ACC112 (cell line): ENCODE results near the gene TOMT.

Experiments
- H2AFZ ChIP-seq: fragments of 200-600 bp; sonication (generic); one replicate; pipeline ENCODE4 v1.6.0; 2017; ENCODE audit warnings: antibody characterized with exemption, low read length; ENCODE audit not compliant: unreplicated experiment
- H3K27ac ChIP-seq: fragments of 200-600 bp; sonication (generic); 2 replicates; pipeline ENCODE4 v1.5.1; 2014; ENCODE audit warnings: low read depth, mild to moderate bottlenecking, antibody characterized with exemption, low read length, moderate library complexity
- H3K27me3 ChIP-seq: fragments of 200-600 bp; sonication (generic); 2 replicates; pipeline ENCODE4 v1.6.1; 2014; ENCODE audit warnings: mild to moderate bottlenecking, antibody characterized with exemption, low read length, moderate library complexity, mixed read lengths; ENCODE audit not compliant: insufficient read depth
- H3K36me3 ChIP-seq: fragments of 200-600 bp; sonication (generic); 2 replicates; pipeline ENCODE4 v1.6.1; 2016; ENCODE audit warnings: mild to moderate bottlenecking, antibody characterized with exemption, low read length, moderate library complexity, mixed read lengths; ENCODE audit not compliant: insufficient read depth
- H3K4me1 ChIP-seq: fragments of 200-600 bp; sonication (generic); one replicate; pipeline ENCODE4 v1.6.1; 2016; ENCODE audit warnings: low read length, mixed read lengths; ENCODE audit not compliant: insufficient read depth, unreplicated experiment, control insufficient read depth
- H3K4me3 ChIP-seq: fragments of 200-600 bp; sonication (generic); 2 replicates; pipeline ENCODE4 v1.5.1; 2014; ENCODE audit warnings: mild to moderate bottlenecking, low read depth, low read length
- H3K79me2 ChIP-seq: fragments of 200-600 bp; sonication (generic); one replicate; pipeline ENCODE4 v1.6.0; 2016; ENCODE audit warnings: low read length; ENCODE audit not compliant: control insufficient read depth, unreplicated experiment, insufficient read depth

The TOMT gene

DNA sequence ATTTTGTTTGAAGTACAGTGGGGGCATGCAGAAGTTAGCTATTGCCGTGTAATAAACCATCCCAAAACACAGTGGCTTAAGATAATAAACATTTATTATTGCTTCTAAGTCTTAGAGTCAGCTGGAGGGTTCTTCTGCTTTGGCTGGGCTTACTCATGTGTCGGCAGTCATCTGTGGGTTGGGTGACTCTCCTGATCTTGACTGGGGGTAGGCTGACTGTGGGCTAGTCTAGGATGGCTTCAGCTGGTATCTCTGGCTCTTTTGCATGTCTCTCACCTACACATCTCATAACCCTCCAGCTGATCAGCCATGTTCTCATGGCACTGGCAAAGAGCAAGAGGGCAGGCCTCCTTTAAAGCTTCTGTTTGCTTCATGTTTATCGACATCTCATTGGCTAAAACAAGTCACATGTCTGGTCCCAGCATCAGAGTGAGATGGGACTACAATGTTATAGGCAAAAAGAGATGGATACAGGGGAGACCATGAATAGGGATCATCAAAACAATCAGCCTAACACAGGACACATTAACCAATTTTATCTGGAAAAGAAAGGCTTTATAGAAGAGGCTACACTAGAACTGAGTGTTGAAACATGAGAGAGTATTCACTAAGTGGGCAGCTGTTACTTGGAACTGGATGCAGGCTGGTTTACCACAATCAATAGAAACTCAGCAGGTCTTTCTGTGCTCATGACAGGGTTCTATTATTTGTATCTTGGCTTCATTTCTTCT is 19.9 kb upstream of the TOMT start:
- Histone ChIP-seq H3K4me3 (no peak overlapping the region), H3K27me3 (no peaks in the 10 kb centered on the region), H3K4me1 (peaks cover 5% of the 10 kb centered on the region), H3K79me2 (no peaks in the 10 kb centered on the region), H2AFZ (no peak overlapping the region), H3K36me3 (0 out of 2 replicates have a peak, but pooled peaks cover 7% of the 10 kb centered on the region), H3K27ac (no peak overlapping the region)

DNA sequence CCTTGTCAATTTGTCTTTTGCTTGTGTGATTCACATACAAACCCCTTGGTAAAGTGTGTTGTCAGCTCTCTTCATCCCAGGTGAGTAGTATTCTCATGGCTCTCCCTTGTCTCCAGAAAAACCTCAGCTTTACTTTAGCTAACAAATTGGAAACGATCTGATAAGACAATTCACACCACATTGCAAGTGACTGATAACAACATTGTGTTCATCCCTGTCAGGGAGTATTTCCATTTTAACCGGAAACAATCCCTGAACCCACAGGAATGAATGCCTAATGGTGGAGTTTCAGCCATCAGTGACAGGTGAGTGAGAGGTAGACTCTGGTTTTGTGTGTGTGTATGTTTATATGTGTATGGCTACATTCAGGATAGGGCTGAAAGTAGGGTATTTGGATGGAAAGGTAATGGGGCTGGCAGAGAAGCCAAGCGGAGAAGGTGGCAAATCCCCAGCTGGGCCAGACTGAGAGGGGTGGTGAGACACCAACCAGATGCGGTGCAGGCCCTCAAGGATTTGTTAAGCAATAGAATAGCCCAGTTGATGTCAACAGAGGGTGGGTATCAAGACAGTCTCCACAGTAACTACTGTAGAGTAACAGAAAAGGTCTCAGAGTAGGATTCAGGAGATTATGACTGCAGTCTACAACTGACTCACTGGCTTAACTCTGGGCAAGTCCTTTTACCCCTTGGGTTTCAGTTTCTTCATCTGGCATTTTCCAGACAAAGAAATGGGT is 17.5 kb upstream of the TOMT start:
- Histone ChIP-seq H3K4me1 (no peaks in the 10 kb centered on the region), H3K4me3 (no peak overlapping the region), H2AFZ (no peak overlapping the region), H3K27me3 (no peaks in the 10 kb centered on the region), H3K36me3 (0 out of 2 replicates have a peak, but pooled peaks cover 7% of the 10 kb centered on the region), H3K27ac (no peak overlapping the region), H3K79me2 (no peaks in the 10 kb centered on the region)

DNA sequence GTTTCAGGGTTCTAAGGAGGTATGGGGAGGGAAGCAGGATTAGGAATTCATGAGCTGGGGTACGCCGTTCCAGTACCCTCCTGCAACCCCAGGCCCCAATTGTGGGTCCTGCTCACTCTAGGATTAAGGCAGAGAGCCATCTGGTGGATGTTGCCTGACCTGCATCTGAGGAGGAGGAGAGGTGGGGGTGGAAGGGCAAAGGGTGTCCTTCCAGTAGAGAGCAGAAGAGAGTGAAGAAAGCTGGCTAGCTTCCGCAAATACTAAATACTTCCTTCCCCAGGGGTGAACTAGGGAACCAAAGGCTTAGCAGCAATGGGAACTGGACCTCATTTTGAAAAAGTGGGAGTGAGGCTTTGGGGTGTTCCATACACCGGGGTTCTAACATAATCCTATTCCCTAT is 14.4 kb upstream of the TOMT start:
- Histone ChIP-seq H3K27ac (no peak overlapping the region), H3K79me2 (no peaks in the 10 kb centered on the region), H3K27me3 (no peaks in the 10 kb centered on the region), H2AFZ (no peak overlapping the region), H3K36me3 (peaks cover 8% of the 10 kb centered on the region; the same call in 1 of the 2 replicates), H3K4me3 (no peak overlapping the region), H3K4me1 (no peaks in the 10 kb centered on the region)

GRCh38 chr11:72098741-72099140 is 7.0 kb upstream of the TOMT start:
- Histone ChIP-seq H2AFZ (no peak overlapping the region), H3K27me3 (no peaks in the 10 kb centered on the region), H3K36me3 (peaks cover 20% of the 10 kb centered on the region; the same call in 1 of the 2 replicates), H3K79me2 (peaks cover 42% of the 10 kb centered on the region), H3K4me3 (no peak overlapping the region), H3K4me1 (peaks cover 27% of the 10 kb centered on the region), H3K27ac (no peak overlapping the region)

DNA sequence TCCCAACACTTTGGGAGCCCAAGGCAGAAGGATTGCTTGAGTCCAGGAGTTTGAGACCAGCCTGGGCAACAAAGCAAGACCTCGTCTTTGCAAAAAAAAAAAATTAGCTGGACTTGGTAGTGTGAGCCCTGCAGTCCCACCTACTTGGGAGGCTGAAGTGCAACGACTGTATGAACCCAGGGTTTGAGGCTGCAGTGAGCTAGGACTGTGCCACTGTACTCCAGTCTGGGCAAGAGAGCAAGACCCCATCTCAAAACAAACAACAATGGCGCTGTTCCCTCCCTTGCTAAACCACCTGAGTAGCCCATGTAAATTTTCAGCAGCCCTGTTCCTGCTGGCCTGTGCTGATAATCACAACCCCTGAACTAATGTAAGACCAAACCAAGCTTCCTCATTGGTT is 5.7 kb upstream of the TOMT start:
- no peak overlapping the region for H3K4me3 ChIP-seq
- H3K36me3 ChIP-seq: peaks cover 16% of the 10 kb centered on the region; the same call in 1 of the 2 replicates
- no peak overlapping the region for H2AFZ ChIP-seq
- no peaks in the 10 kb centered on the region for H3K27me3 ChIP-seq
- no peak overlapping the region for H3K27ac ChIP-seq
- peaks cover 27% of the 10 kb centered on the region for H3K4me1 ChIP-seq
- peaks cover 42% of the 10 kb centered on the region for H3K79me2 ChIP-seq

- H2AFZ ChIP-seq: no peak overlapping the region
- H3K4me1 ChIP-seq: peaks cover 27% of the 10 kb centered on the region
- H3K4me3 ChIP-seq: no peak overlapping the region; the same call in 1 of the 2 replicates
- H3K79me2 ChIP-seq: peaks cover 42% of the 10 kb centered on the region
- H3K27me3 ChIP-seq: no peaks in the 10 kb centered on the region
- no peak overlapping the region for H3K27ac ChIP-seq
- peaks cover 16% of the 10 kb centered on the region; the same call in 1 of the 2 replicates for H3K36me3 ChIP-seq
Measured at GRCh38 chr11:72100462-72100861, 5.3 kb upstream of the TOMT start.

DNA sequence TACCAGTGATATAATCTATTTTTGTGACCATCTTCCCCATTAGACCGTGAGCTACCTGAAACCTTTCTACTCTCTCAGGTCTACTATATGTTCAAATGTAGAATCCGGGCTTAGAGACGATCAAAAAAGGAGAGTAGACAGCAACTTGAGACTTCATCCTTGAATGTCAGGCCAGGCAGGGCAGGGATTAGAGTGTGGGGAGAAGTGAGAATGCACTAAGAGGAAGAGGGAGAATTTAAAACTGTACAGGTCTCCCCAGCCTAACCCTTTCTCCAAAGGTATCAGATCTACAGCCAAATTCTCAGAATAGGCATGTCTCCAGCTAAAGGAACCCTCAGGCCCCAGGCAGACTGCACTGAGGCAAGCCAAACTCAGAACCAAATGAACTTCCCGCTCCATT is 3.6 kb upstream of the TOMT start:
- Histone ChIP-seq H2AFZ (no peak overlapping the region), H3K36me3 (peaks cover 8% of the 10 kb centered on the region; the same call in 1 of the 2 replicates), H3K27ac (peak overlapping the region; percentile 78)

GRCh38 chr11:72102631-72102945 is 3.1 kb upstream of the TOMT start:
- H3K4me1 ChIP-seq: peaks cover 27% of the 10 kb centered on the region

More for the DNA sequence above, 3.6 kb upstream of the TOMT start:
- H3K4me1 ChIP-seq: peaks cover 27% of the 10 kb centered on the region
- no peaks in the 10 kb centered on the region for H3K27me3 ChIP-seq
- H3K4me3 ChIP-seq: peak overlapping the region; percentile 92
- H3K79me2 ChIP-seq: peaks cover 41% of the 10 kb centered on the region

DNA sequence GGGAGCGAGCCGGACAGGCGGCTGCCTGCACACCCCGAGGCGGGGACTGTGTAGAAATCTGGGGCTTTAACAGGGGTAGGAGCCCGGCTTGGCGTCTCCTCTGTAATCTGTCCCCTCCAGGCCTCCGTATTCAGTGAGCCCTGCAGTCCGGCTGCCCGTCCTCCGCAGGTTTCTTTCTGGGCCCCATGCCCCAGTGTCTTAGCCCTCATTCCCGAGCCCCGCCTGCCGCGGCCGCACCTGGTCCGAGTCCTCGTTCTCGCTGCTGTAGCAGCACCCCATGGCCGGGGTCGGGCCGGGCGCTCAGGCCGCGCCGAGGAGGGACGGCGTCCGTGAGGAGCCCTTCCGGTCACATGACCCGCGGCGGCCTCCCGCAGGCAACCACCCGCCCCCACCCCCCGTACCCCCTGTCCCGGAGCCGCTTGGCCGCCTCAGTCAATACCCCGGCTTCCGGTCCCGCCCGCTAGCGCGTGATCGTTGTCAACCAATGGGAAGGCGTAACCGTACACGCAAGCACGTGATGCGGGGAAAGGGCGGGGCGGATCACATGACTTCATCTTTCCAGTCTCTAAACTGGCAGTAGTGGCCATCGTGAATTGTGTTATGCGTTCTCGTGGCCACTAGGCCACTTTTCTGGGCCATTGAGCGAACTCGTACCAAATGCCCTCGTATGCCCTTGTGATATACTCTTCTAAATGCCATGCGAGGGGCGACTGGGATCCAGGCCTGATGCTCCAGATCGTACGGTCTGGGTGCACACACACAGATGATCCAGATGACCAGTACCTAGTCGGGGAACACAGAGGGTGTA is 2.6 kb upstream of the TOMT start, which contains the start of gene LAMTOR1:
Gene LAMTOR1 (minus strand): TSS at position 352 of the 808 bp plus-strand sequence. CDS start 73 bp downstream, at position 279.
- Histone ChIP-seq H2AFZ (peak within 1 kb of the TSS; percentile 87), H3K27ac (peak within 1 kb of the TSS; percentile 78), H3K4me3 (peak within 1 kb of the TSS; percentile 92), H3K79me2 (peaks cover 39% of the 10 kb centered on the region), H3K36me3 (peaks cover 3% of the 10 kb centered on the region; the same call in 1 of the 2 replicates), H3K4me1 (peaks cover 27% of the 10 kb centered on the region), H3K27me3 (no peaks in the 10 kb centered on the region)

More at GRCh38 chr11:72102631-72102945, 3.1 kb upstream of the TOMT start:
- Histone ChIP-seq H3K27ac (peak overlapping the region; percentile 78), H3K36me3 (peaks cover 5% of the 10 kb centered on the region; the same call in 1 of the 2 replicates), H3K27me3 (no peaks in the 10 kb centered on the region), H2AFZ (peak overlapping the region; percentile 34), H3K79me2 (peaks cover 39% of the 10 kb centered on the region), H3K4me3 (peak overlapping the region; percentile 92)

DNA sequence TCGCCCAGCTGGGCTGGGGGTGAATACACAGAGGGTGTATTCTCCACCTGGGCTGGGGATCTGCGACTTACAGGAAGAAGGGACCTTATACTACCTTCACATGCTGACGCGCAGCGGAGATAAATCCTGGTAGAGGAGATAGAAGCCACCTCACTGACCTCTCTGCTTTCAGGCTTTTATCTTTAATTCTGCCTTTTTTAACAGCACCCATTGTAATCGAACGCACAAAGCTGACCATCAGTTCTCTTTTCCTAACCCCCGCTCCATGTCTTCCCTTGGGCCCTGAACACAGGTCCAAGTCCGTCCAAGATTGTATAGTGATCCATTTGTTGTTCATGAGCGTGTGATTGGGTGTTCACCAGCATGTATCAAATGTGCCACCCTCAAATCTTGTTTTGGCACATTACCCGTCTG is 2.0 kb upstream of the TOMT start:
- Histone ChIP-seq H3K4me3 (peak overlapping the region; percentile 92), H3K36me3 (no peaks in the 10 kb centered on the region; the same call in 1 of the 2 replicates), H3K4me1 (peaks cover 27% of the 10 kb centered on the region), H3K27ac (peak overlapping the region; percentile 74), H3K79me2 (peaks cover 39% of the 10 kb centered on the region), H2AFZ (peak overlapping the region; percentile 87), H3K27me3 (no peaks in the 10 kb centered on the region)
